Stimulated activated CD8-positive, alpha-beta memory T cell treated with anti-CD3 and anti-CD28 coated beads, Interleukin-4, amount 100 ng/mL, for 1 hour (primary cell): ENCODE measurements around the gene SVIP.

Experiments
- DNase-seq, 2 donors: peaks; one replicate each; pipeline ENCODE4 v3.0.0-alpha.2; 2020; ENCODE audit warnings: low read depth in 2 of 2, low spot score in 1 of 2

SVIP gene

GRCh38 chr11:22795914-22796313 lies 33.7 kb downstream of the SVIP start:
- no peak for DNase-seq

GRCh38 chr11:22792497-22792896 lies 37.1 kb downstream of the SVIP start:
- no peak for DNase-seq

- DNase-seq, result no peak
Observed at GRCh38 chr11:22787551-22788162, 41.9 kb downstream of the SVIP start.

GRCh38 chr11:22787055-22787454 lies 42.5 kb downstream of the SVIP start:
- DNase-seq, result no peak

GRCh38 chr11:22786475-22786874 lies 43.1 kb downstream of the SVIP start:
- DNase-seq, result no peak

- DNase-seq, result no peak
Observed at GRCh38 chr11:22785251-22785650, 44.4 kb downstream of the SVIP start.

- DNase-seq, result no peak
Observed at GRCh38 chr11:22780952-22781593, 48.5 kb downstream of the SVIP start.

GRCh38 chr11:22779850-22780249 lies 49.8 kb downstream of the SVIP start:
- DNase-seq, result no peak

GRCh38 chr11:22778642-22779041 lies 51.0 kb downstream of the SVIP start:
- DNase-seq, result no peak

GRCh38 chr11:22775248-22775647 lies 54.4 kb downstream of the SVIP start:
- no peak for DNase-seq

GRCh38 chr11:22774716-22775115 lies 54.9 kb downstream of the SVIP start:
- no peak for DNase-seq

- no peak for DNase-seq
Observed at GRCh38 chr11:22769081-22769480, 60.5 kb downstream of the SVIP start.
